CD14-positive monocyte (primary cell): ENCODE results near the gene SLC12A6. TPM values are rescaled to one million over a fixed set of nuclear protein-coding genes. Genes with fewer than 3 reads are reported as not detected.

Experiments
- DNase-seq, 3 donors: peaks; one replicate each; pipeline ENCODE4 v3.0.0-alpha.2; 2011 to 2022
- H2AFZ ChIP-seq: 2 replicates; pipeline ENCODE4 v1.6.0; 2012; ENCODE audit warnings: mild to moderate bottlenecking, low read depth, low read length, inconsistent platforms; ENCODE audit not compliant: insufficient read depth, poor library complexity, severe bottlenecking
- H3K27ac ChIP-seq, 2 donors: 1 replicate in 1 of 2; 2 replicates in 1 of 2; pipeline ENCODE4 v1.5.1; 2012 to 2013; ENCODE audit warnings: low read length in 2 of 2, control low read depth in 1 of 2, inconsistent platforms in 1 of 2, low read depth in 1 of 2, mild to moderate bottlenecking in 1 of 2
- H3K27me3 ChIP-seq, 2 donors: one replicate each; pipeline versions ENCODE4 v1.6.0 to v1.6.1; 2011 to 2013; ENCODE audit warnings: low read length in 2 of 2; ENCODE audit not compliant: control insufficient read depth in 2 of 2, insufficient read depth in 2 of 2
- H3K36me3 ChIP-seq, 2 donors: replicated peaks in 1 of 2; 1 replicate in 1 of 2; 2 replicates in 1 of 2; pipeline versions ENCODE4 v1.5.1 to v1.6.1; 2012 to 2013; ENCODE audit warnings: low read length in 2 of 2, control low read depth in 1 of 2, inconsistent platforms in 1 of 2, mild to moderate bottlenecking in 1 of 2; ENCODE audit not compliant: insufficient read depth in 2 of 2, control insufficient read depth in 1 of 2
- H3K4me1 ChIP-seq, 2 donors: 1 replicate in 1 of 2; 2 replicates in 1 of 2; pipeline versions ENCODE4 v1.5.1 to v1.6.1; 2012 to 2013; ENCODE audit warnings: low read length in 2 of 2, control low read depth in 1 of 2, inconsistent platforms in 1 of 2, mild to moderate bottlenecking in 1 of 2, moderate library complexity in 1 of 2; ENCODE audit not compliant: insufficient read depth in 2 of 2, control insufficient read depth in 1 of 2
- H3K4me2 ChIP-seq: replicated peaks from 2 replicates; pipeline ENCODE3; 2012; ENCODE audit warnings: low read length, moderate library complexity, mild to moderate bottlenecking; ENCODE audit not compliant: poor library complexity, severe bottlenecking; ENCODE audit errors: extremely low read depth
- H3K4me3 ChIP-seq, 3 experiments: fragments of 200-600 bp in 1 of 3; sonication (generic) in 1 of 3; replicated peaks in 1 of 3; 1 replicate in 2 of 3; 2 replicates in 1 of 3; pipeline ENCODE4 v1.5.1; 2011 to 2013; ENCODE audit warnings: low read length in 3 of 3, mild to moderate bottlenecking in 3 of 3, control low read depth in 2 of 3, low read depth in 2 of 3, inconsistent platforms in 1 of 3, moderate library complexity in 1 of 3
- H3K79me2 ChIP-seq: 2 replicates; pipeline ENCODE4 v1.6.0; 2012; ENCODE audit warnings: mild to moderate bottlenecking, control low read depth, inconsistent platforms, low read length, moderate library complexity; ENCODE audit not compliant: insufficient read depth
- H3K9ac ChIP-seq: 2 replicates; pipeline ENCODE4 v1.6.0; 2017; ENCODE audit warnings: low read length, mild to moderate bottlenecking; ENCODE audit not compliant: insufficient read depth, poor library complexity, severe bottlenecking
- H3K9me3 ChIP-seq, 2 donors: replicated peaks in 1 of 2; 1 replicate in 1 of 2; 2 replicates in 1 of 2; pipeline versions ENCODE4 v1.5.1 to v1.6.1; 2012 to 2013; ENCODE audit warnings: low read length in 2 of 2, control low read depth in 1 of 2; ENCODE audit not compliant: control insufficient read depth in 1 of 2, insufficient read depth in 1 of 2
- H4K20me1 ChIP-seq: 2 replicates; pipeline ENCODE4 v1.6.0; 2012; ENCODE audit warnings: mild to moderate bottlenecking, low read length, control low read depth, moderate library complexity; ENCODE audit not compliant: insufficient read depth
- H3K27ac Mint-ChIP-seq, 7 donors: one replicate each; pipeline ENCODE4 v1.8.0; 2020; ENCODE audit warnings: mild to moderate bottlenecking in 7 of 7, mixed read lengths in 7 of 7, moderate library complexity in 6 of 7, inconsistent platforms in 2 of 7
- H3K27me3 Mint-ChIP-seq, 3 donors: one replicate each; pipeline ENCODE4 v1.8.0; 2021 to 2022; ENCODE audit warnings: low read depth in 3 of 3, mild to moderate bottlenecking in 3 of 3, mixed read lengths in 3 of 3, moderate library complexity in 3 of 3, inconsistent platforms in 1 of 3
- H3K36me3 Mint-ChIP-seq, 2 donors: one replicate each; pipeline ENCODE4 v1.8.0; 2020; ENCODE audit warnings: mixed read lengths in 2 of 2, inconsistent platforms in 1 of 2, mild to moderate bottlenecking in 1 of 2
- H3K4me1 Mint-ChIP-seq: one replicate; pipeline ENCODE4 v1.8.0; 2020; ENCODE audit warnings: mild to moderate bottlenecking, mixed read lengths
- H3K4me3 Mint-ChIP-seq, 2 donors: one replicate each; pipeline ENCODE4 v1.8.0; 2020; ENCODE audit warnings: mild to moderate bottlenecking in 2 of 2, mixed read lengths in 2 of 2, moderate library complexity in 1 of 2
- H3K9me3 Mint-ChIP-seq, 7 donors: one replicate each; pipeline ENCODE4 v1.8.0; 2020 to 2022; ENCODE audit warnings: mixed read lengths in 7 of 7, mild to moderate bottlenecking in 6 of 7, moderate library complexity in 6 of 7, inconsistent platforms in 2 of 7
- CTCF ChIP-seq: fragments of 200-600 bp; IDR thresholded peaks from one replicate; pipeline ENCODE4 v1.8.0; 2022; ENCODE audit warnings: antibody characterized with exemption, mild to moderate bottlenecking
- WGBS: methylation state at CpG from one replicate; pipeline ENCODE4 v1.1.5; 2013; ENCODE audit warnings: missing lambda C conversion rate; ENCODE audit not compliant: insufficient coverage; 5-methylcytosine and 5-hydroxymethylcytosine counted together
- intact Hi-C, 2 donors: fragments of 100-400 bp; cut with micrococcal nuclease; formaldehyde crosslinking; loops; one replicate each; pipeline versions ENCODE4 v1.15.0 to v1.15.1; 2023
- polyA plus RNA-seq, 3 donors: library from polyadenylated mRNA; depleted of rRNA in 1 of 3; unstranded in 2 of 3; stranded (reverse) in 1 of 3; fragments of 300-500 nt in 2 of 3; fragments of >200 nt in 1 of 3; fragmentation: Illumina TruSeq in 2 of 3; gene quantifications; 1 replicate in 2 of 3; 2 replicates in 1 of 3; pipeline ENCODE4 v1.2.3, GENCODE V29; 2012 to 2021

SLC12A6 gene
- polyA plus RNA-seq, 3 donors = 5.4 to 80.0 (median 8.0) TPM

DNA sequence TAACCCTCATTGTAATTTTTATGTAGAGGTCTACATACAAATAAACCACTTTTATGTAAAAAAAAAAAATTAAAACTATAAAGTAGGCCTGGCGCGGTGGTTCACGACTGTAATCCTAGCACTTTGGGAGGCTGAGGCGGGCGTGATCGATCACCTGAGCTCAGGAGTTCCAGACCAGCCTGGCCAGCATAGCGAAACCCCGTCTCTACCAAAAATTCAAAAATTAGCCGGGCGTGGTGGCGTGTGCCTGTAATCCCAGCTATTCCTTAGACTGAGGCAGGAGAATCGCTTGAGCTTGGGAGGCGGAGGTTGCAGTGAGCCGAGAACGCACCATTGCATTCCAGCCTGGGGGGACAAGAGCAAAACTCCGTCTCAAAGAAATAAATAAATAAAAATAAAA, 766 bp upstream of the SLC12A6 start:
- H3K79me2 ChIP-seq = peaks cover 87% of the 10 kb centered on the region
- H3K36me3 Mint-ChIP-seq = peaks cover 20 to 30% of the 10 kb centered on the region in 2 donors
- H2AFZ ChIP-seq = peak overlapping the region; percentile 16
- H3K9me3 Mint-ChIP-seq = peaks cover 0 to 1% (median 0%) of the 10 kb centered on the region in 7 donors
- H3K4me2 ChIP-seq = peak overlapping the region; percentile 92
- peak overlapping the region in 1 of 2 donors; percentile 79 for H3K4me3 Mint-ChIP-seq
- no peak for TF ChIP-seq CTCF
- WGBS = 80% methylated on average over 12 of the region's 16 CpGs
- peak overlapping the region in 1 of 2 donors; percentile 98 for H3K27ac ChIP-seq
- no peak overlapping the region for H3K9ac ChIP-seq
- intact Hi-C loops = loop anchor here (5.0 to 10.0 kb wide), 4 partner anchors 114 to 646 kb away; partner anchors contain the start of genes EMC4 (in 1 of the 2), EMC7 (in 1 of the 2), PGBD4 (in 1 of the 2) and ZNF770 (in 1 of the 2)
- peak overlapping the region in 2 of 3 experiments; percentile 6 to 99 for H3K4me3 ChIP-seq
- H3K36me3 ChIP-seq = peaks cover 0 to 31% of the 10 kb centered on the region in 2 donors
- no peaks in the 10 kb centered on the region for H3K27me3 ChIP-seq
- peaks cover 23% of the 10 kb centered on the region for H4K20me1 ChIP-seq
- H3K9me3 ChIP-seq = no peaks in the 10 kb centered on the region
- peaks cover 0 to 2% (median 0%) of the 10 kb centered on the region in 3 donors for H3K27me3 Mint-ChIP-seq
- DNase-seq = no peak
- peak overlapping the region in 1 of 7 donors; percentile 30 for H3K27ac Mint-ChIP-seq
- H3K4me1 ChIP-seq = peaks cover 53 to 64% of the 10 kb centered on the region in 2 donors
- peaks cover 52% of the 10 kb centered on the region for H3K4me1 Mint-ChIP-seq

DNA sequence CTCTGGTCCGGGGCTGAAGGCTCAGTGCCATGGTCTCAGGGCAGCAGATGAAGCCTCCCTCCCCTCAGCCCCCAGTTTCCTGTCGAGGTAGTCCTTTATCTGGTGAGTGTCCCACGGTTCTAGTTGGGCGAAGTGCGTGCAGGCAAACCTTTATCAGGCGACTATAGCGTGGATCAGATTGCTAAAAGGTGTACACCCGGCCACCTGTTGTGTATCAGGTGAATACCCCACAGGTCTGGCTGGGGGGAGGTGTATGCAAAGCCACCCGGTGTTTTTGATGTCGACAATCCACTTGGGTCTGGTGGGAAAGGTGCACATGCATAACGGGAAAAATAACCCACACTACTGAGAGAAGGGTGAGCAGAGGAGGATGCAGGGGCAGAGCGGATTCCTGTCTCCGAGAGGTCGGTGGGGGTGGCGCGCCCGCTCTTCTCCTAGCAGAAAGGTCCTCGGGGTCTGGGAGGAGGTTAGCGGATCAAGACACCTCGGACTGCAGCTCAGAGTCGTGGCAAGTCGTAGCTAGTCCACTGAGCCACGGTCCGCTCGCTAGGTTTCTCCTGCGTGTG, 507 bp downstream of the SLC12A6 start:
- intact Hi-C loops = loop anchor here (5.0 to 10.0 kb wide), 4 partner anchors 112 to 648 kb away; partner anchors contain the start of genes EMC4 (in 1 of the 2), EMC7 (in 1 of the 2), PGBD4 (in 1 of the 2) and ZNF770 (in 1 of the 2)
- Histone ChIP-seq H3K4me3 (peak overlapping the region; percentile 75 to 99 (median 93)), H3K79me2 (peaks cover 90% of the 10 kb centered on the region), H3K36me3 (peaks cover 4 to 36% of the 10 kb centered on the region in 2 donors), H2AFZ (peak overlapping the region; percentile 76), H3K27me3 (no peaks in the 10 kb centered on the region), H3K4me2 (peak overlapping the region; percentile 92), H3K4me1 (peaks cover 57 to 74% of the 10 kb centered on the region in 2 donors), H3K27ac (peak overlapping the region; percentile 90 to 98), H4K20me1 (peaks cover 23% of the 10 kb centered on the region), H3K9me3 (no peaks in the 10 kb centered on the region), H3K9ac (peak overlapping the region; percentile 96)
- Mint-ChIP-seq H3K27ac (peak overlapping the region; percentile 94 to 99 (median 97)), H3K4me3 (peak overlapping the region; percentile 93 to 98), H3K9me3 (peaks cover 0 to 3% (median 0%) of the 10 kb centered on the region in 7 donors), H3K27me3 (peaks cover 0 to 2% (median 0%) of the 10 kb centered on the region in 3 donors), H3K4me1 (peaks cover 53% of the 10 kb centered on the region), H3K36me3 (peaks cover 25 to 36% of the 10 kb centered on the region in 2 donors)
- WGBS = 0% methylated on average over 22 of the region's 26 CpGs
- peak in 1 of 3 donors; percentile 10 for DNase-seq
- TF ChIP-seq CTCF = no peak
